Measurements from ENCODE around the gene CD320.
A peak's percentile ranks its signal among the peaks of the same experiment; 100 is the strongest.
"Not testable (repeated sequence)": the region's sequence is repeated elsewhere in the genome, so short reads cannot be mapped to it uniquely, and the experiment has no call there.

Gene CD320

DNA sequence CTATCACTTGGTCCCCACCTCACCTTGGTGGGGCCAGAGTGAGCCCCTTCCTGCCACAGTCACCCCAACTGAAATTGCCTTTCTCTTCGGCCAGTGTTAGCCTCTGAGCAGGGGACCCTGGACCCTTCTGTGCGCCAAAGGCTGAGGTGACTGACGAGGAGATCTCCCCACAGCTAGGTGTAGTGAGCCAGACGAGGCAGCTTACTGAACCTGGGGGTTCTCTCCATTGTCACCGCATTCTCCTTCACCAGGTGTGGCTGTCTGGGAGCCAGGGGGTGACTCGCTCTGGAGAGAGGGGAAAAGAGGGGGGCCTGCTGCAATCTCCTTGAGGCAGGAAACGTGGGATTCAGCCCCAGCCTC, 14.5 kb upstream of the CD320 start:
- intact Hi-C loops (cut with micrococcal nuclease), result loop anchor here (10.0 kb wide), 1 partner anchor 58 kb away; no protein-coding TSS in a partner anchor
- Mint-ChIP-seq H3K4me3 (peak overlapping the region; percentile 90), H3K9me3 (peaks cover 8% of the 10 kb centered on the region), H3K4me1 (ENCODE audit: low read depth) (peaks cover 47% of the 10 kb centered on the region), H3K27ac (peak overlapping the region; percentile 93), H3K36me3 (ENCODE audit: low read depth) (peaks cover 38% of the 10 kb centered on the region), H3K27me3 (peaks cover 18% of the 10 kb centered on the region)

DNA sequence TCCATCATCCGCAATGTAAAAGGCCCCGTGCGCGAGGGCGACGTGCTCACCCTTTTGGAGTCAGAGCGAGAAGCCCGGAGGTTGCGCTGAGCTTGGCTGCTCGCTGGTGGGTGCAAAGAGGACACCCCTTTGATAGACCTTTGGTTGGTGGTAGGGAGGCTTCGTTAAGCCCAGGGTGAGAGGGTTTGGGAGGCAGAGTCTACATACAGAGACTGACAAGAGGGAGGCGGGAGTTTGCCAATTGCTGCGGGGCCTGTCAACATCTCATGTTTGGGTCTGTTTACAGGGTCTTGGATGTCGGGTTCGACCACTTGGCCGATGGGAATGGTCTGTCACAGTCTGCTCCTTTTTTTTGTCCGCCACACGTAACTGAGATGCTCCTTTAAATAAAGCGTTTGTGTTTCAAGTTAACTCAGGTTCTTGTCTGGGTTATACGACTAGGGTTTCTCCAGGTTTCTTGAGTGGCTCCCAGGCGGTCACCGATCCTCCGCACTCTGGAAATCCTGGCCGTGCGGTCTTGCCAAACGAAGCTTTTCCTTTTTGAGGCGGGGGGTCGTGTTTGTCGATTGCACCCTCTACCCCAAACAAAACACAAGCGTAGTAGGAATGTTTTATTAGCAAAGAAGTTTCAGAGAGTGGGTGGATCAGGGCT, 14.0 kb upstream of the CD320 start:
- Mint-ChIP-seq H3K27ac (peak overlapping the region; percentile 93), H3K4me3 (peak overlapping the region; percentile 90), H3K36me3 (ENCODE audit: low read depth) (peaks cover 43% of the 10 kb centered on the region), H3K27me3 (peaks cover 13% of the 10 kb centered on the region), H3K4me1 (ENCODE audit: low read depth) (peaks cover 47% of the 10 kb centered on the region), H3K9me3 (peaks cover 6% of the 10 kb centered on the region)
- intact Hi-C loops (cut with micrococcal nuclease), result loop anchor here (10.0 kb wide), 1 partner anchor 57 kb away; no protein-coding TSS in a partner anchor

- Mint-ChIP-seq H3K9me3 (no peaks in the 10 kb centered on the region), H3K4me3 (peak within 1 kb of the TSS; percentile 90), H3K27me3 (peaks cover 6% of the 10 kb centered on the region), H3K36me3 (ENCODE audit: low read depth) (peaks cover 51% of the 10 kb centered on the region), H3K27ac (peak within 1 kb of the TSS; percentile 93), H3K4me1 (ENCODE audit: low read depth) (peaks cover 47% of the 10 kb centered on the region)
- intact Hi-C loops (cut with micrococcal nuclease), result loop anchor here (10.0 kb wide), 1 partner anchor 57 kb away; no protein-coding TSS in a partner anchor
Measured at GRCh38 chr19:8321067-8321985, 13.2 kb upstream of the CD320 start, which contains the start of the genes NDUFA7 and RPS28. Gene NDUFA7 (minus strand): TSS chr19:8321375. CDS start chr19:8321358, 17 bp downstream. Gene RPS28 (plus strand): TSS chr19:8321496. CDS start chr19:8321531, 35 bp downstream.

- H3K36me3 Mint-ChIP-seq (ENCODE audit: low read depth), result peaks cover 58% of the 10 kb centered on the region
- H3K27me3 Mint-ChIP-seq, result peaks cover under 1% of the 10 kb centered on the region
- no peaks in the 10 kb centered on the region for H3K9me3 Mint-ChIP-seq
- H3K4me3 Mint-ChIP-seq, result peak overlapping the region; percentile 90
- H3K27ac Mint-ChIP-seq, result peak overlapping the region; percentile 93
- intact Hi-C loops (cut with micrococcal nuclease), result loop anchor here (10.0 kb wide), 1 partner anchor 56 kb away; no protein-coding TSS in a partner anchor
- peaks cover 47% of the 10 kb centered on the region for H3K4me1 Mint-ChIP-seq (ENCODE audit: low read depth)
Measured at GRCh38 chr19:8320564-8321066, 12.5 kb upstream of the CD320 start.

DNA sequence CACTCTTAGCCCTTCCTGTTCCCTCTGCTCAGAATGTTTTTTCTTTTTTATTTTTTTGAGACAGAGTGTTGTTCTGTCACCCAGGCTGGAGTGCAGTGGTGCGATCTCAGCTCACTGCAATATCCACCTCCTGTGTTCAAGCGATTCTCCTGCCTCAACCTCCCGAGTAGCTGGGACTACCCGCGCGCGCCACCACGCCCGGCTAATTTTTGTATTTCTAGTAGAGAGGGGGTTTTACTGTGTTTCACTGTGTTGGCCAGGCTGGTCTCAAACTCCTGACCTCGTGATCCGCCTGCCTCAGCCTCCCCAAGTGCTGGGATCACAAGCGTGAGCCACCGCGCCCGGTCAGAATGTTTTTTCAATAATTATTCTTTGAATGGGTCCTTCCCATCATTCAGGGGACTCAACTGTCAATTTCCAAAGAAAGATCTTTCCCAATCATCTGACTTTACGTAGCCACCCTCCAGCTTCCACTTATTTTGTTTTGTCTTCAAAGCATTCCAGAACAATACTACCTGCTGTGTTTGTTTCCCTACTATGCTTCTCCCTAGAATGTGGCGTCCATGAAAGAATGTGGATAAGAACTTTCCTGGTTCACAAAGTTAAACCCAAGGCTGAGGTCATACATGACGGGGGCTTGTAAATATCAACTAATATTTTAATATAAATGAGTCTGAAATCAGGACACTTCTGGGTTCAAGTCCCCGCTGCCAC, 11.8 kb upstream of the CD320 start:
- intact Hi-C loops (cut with micrococcal nuclease), result loop anchor here (10.0 kb wide), 2 partner anchors 55 to 165 kb away; no protein-coding TSS in a partner anchor
- no peaks in the 10 kb centered on the region for H3K27me3 Mint-ChIP-seq
- no peaks in the 10 kb centered on the region for H3K9me3 Mint-ChIP-seq
- H3K36me3 Mint-ChIP-seq (ENCODE audit: low read depth), result peaks cover 64% of the 10 kb centered on the region
- peaks cover 47% of the 10 kb centered on the region for H3K4me1 Mint-ChIP-seq (ENCODE audit: low read depth)
- peak overlapping the region; percentile 90 for H3K4me3 Mint-ChIP-seq
- peak overlapping the region; percentile 93 for H3K27ac Mint-ChIP-seq

GRCh38 chr19:8318835-8319234, 10.7 kb upstream of the CD320 start:
- Mint-ChIP-seq H3K36me3 (ENCODE audit: low read depth) (peaks cover 72% of the 10 kb centered on the region), H3K4me1 (ENCODE audit: low read depth) (peaks cover 36% of the 10 kb centered on the region)
- not testable (repeated sequence) for H3K27ac Mint-ChIP-seq, H3K4me3 Mint-ChIP-seq, H3K27me3 Mint-ChIP-seq, H3K9me3 Mint-ChIP-seq
- intact Hi-C loops (cut with micrococcal nuclease), result loop anchor here (10.0 kb wide), 1 partner anchor 164 kb away; no protein-coding TSS in a partner anchor

DNA sequence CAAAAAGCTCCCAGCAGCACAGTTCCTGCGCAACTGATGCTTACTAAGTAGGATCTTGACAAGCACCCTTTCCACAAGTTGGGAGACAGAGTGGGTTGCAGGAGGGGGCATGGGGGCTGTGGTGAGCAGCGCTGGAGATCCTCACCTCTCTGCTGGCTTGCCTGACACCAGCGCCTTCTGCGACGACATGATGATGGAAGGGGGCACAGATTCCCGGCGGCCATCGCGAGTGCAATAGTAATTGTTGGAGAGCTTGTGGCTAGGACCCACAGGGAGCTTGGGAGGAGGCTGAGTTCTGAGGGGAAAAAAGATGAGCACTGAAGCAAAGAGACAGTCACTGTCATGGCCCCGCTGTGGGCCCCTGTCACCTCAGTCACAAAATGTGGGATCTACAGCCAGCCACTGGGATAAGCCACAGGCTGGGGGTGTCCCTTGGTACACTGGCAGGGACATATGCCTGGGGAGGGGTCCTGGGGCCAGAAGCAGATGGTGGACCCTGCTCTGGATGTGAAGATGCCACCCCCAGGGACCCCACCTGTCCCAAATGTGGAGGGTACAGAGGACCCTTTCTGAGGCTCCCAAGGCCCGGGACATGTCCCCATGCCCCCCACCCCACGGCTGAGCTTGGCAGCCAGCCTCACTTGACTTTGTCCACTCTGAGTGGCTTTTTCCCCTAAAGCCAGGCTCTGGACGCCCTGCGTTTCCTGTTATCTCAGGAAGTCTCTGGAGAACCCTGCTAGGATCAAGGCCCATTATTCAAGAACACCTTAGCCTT, 8.4 kb upstream of the CD320 start:
- H3K9me3 Mint-ChIP-seq, result no peaks in the 10 kb centered on the region
- no peak overlapping the region for H3K27ac Mint-ChIP-seq
- no peak overlapping the region for H3K4me3 Mint-ChIP-seq
- H3K27me3 Mint-ChIP-seq, result no peaks in the 10 kb centered on the region
- H3K36me3 Mint-ChIP-seq (ENCODE audit: low read depth), result peaks cover 72% of the 10 kb centered on the region
- intact Hi-C loops (cut with micrococcal nuclease), result loop anchor here (10.0 kb wide), 1 partner anchor 162 kb away; no protein-coding TSS in a partner anchor
- H3K4me1 Mint-ChIP-seq (ENCODE audit: low read depth), result peaks cover 24% of the 10 kb centered on the region

GRCh38 chr19:8314981-8315640, 7.0 kb upstream of the CD320 start:
- H3K4me3 Mint-ChIP-seq, result not testable (repeated sequence)
- H3K36me3 Mint-ChIP-seq (ENCODE audit: low read depth), result peaks cover 75% of the 10 kb centered on the region

GRCh38 chr19:8311461-8312260, 3.5 kb upstream of the CD320 start:
- no peak overlapping the region for H3K27ac Mint-ChIP-seq
- no peak overlapping the region for H3K4me3 Mint-ChIP-seq
- H3K27me3 Mint-ChIP-seq, result peaks cover 13% of the 10 kb centered on the region
- intact Hi-C loops (cut with micrococcal nuclease), result loop anchor here (10.0 kb wide), 1 partner anchor 157 kb away; no protein-coding TSS in a partner anchor
- no peaks in the 10 kb centered on the region for H3K9me3 Mint-ChIP-seq
- H3K4me1 Mint-ChIP-seq (ENCODE audit: low read depth), result peaks cover 31% of the 10 kb centered on the region
- peaks cover 83% of the 10 kb centered on the region for H3K36me3 Mint-ChIP-seq (ENCODE audit: low read depth)

More at GRCh38 chr19:8314981-8315640, 7.0 kb upstream of the CD320 start:
- H3K9me3 Mint-ChIP-seq, H3K27me3 Mint-ChIP-seq, H3K27ac Mint-ChIP-seq: not testable (repeated sequence)
- H3K4me1 Mint-ChIP-seq (ENCODE audit: low read depth), result peaks cover 18% of the 10 kb centered on the region
- intact Hi-C loops (cut with micrococcal nuclease), result loop anchor here (10.0 kb wide), 1 partner anchor 160 kb away; no protein-coding TSS in a partner anchor

- peaks cover 72% of the 10 kb centered on the region for H3K36me3 Mint-ChIP-seq (ENCODE audit: low read depth)
- intact Hi-C loops (cut with micrococcal nuclease), result loop anchor here (10.0 kb wide), 1 partner anchor 156 kb away; no protein-coding TSS in a partner anchor
- H3K4me3 Mint-ChIP-seq, result no peak overlapping the region
- H3K27me3 Mint-ChIP-seq, result peaks cover 23% of the 10 kb centered on the region
- peak overlapping the region; percentile 22 for H3K27ac Mint-ChIP-seq
- H3K4me1 Mint-ChIP-seq (ENCODE audit: low read depth), result peaks cover 40% of the 10 kb centered on the region
- H3K9me3 Mint-ChIP-seq, result no peaks in the 10 kb centered on the region
Measured at GRCh38 chr19:8310342-8311055, 2.3 kb upstream of the CD320 start.

- H3K27me3 Mint-ChIP-seq, result peaks cover 39% of the 10 kb centered on the region
- peak overlapping the region; percentile 76 for H3K4me3 Mint-ChIP-seq
- H3K9me3 Mint-ChIP-seq, result no peaks in the 10 kb centered on the region
- H3K4me1 Mint-ChIP-seq (ENCODE audit: low read depth), result peaks cover 40% of the 10 kb centered on the region
- H3K36me3 Mint-ChIP-seq (ENCODE audit: low read depth), result peaks cover 60% of the 10 kb centered on the region
- H3K27ac Mint-ChIP-seq, result no peak overlapping the region
- intact Hi-C loops (cut with micrococcal nuclease), result no loop called here
Measured at GRCh38 chr19:8308891-8309291, 733 bp upstream of the CD320 start.
